Upper lobe of right lung (tissue), 1 donor: Measurements from ENCODE around the gene SMIM1. TPM values are rescaled to one million over a fixed set of nuclear protein-coding genes. Genes with fewer than 3 reads are reported as not detected.

Experiments used
- ATAC-seq: fragments of 200-7000 bp; cut with Tn5 transposase; one replicate; pipeline ENCODE4 v1.9.1; 2020; ENCODE audit warnings: mild to moderate bottlenecking, moderate library complexity
- DNase-seq: peaks from one replicate; pipeline ENCODE4 v3.0.0-alpha.2; 2020
- H3K27ac ChIP-seq: fragments of 200-600 bp; one replicate; pipeline ENCODE4 v1.8.0; 2022
- H3K27me3 ChIP-seq: fragments of 200-600 bp; one replicate; pipeline ENCODE4 v1.8.0; 2022; ENCODE audit warnings: mild to moderate bottlenecking
- H3K36me3 ChIP-seq: fragments of 200-600 bp; one replicate; pipeline ENCODE4 v1.8.0; 2022
- H3K4me1 ChIP-seq: fragments of 200-600 bp; one replicate; pipeline ENCODE4 v1.8.0; 2022
- H3K4me3 ChIP-seq: fragments of 200-600 bp; one replicate; pipeline ENCODE4 v1.8.0; 2022; ENCODE audit warnings: mild to moderate bottlenecking
- H3K9me3 ChIP-seq: fragments of 200-600 bp; one replicate; pipeline ENCODE4 v1.8.0; 2022
- intact Hi-C: fragments of 100-400 bp; cut with DNase I; formaldehyde crosslinking; loops from one replicate; pipeline ENCODE4 v1.11.0; 2022
- total RNA-seq: library from RNA; stranded (reverse); fragmentation: NEBNext Ultra II Directional; extraction: Animal tissue kit (Norgen Biotek cat#: 25700); gene quantifications from one replicate; pipeline ENCODE4 v1.2.1, GENCODE V29; 2021
- TF ChIP-seq, protein P1 (sequence below): fragments of 200-600 bp; IDR thresholded peaks from one replicate; pipeline ENCODE4 v1.8.0; 2022; ENCODE audit warnings: antibody characterized with exemption
- donor health status: DM: no; HTN: yes; CAD: no; lungs with severe emphysema.

SMIM1 gene
- total RNA-seq, 1 donor from 2014 or later = 9.3 TPM

DNA sequence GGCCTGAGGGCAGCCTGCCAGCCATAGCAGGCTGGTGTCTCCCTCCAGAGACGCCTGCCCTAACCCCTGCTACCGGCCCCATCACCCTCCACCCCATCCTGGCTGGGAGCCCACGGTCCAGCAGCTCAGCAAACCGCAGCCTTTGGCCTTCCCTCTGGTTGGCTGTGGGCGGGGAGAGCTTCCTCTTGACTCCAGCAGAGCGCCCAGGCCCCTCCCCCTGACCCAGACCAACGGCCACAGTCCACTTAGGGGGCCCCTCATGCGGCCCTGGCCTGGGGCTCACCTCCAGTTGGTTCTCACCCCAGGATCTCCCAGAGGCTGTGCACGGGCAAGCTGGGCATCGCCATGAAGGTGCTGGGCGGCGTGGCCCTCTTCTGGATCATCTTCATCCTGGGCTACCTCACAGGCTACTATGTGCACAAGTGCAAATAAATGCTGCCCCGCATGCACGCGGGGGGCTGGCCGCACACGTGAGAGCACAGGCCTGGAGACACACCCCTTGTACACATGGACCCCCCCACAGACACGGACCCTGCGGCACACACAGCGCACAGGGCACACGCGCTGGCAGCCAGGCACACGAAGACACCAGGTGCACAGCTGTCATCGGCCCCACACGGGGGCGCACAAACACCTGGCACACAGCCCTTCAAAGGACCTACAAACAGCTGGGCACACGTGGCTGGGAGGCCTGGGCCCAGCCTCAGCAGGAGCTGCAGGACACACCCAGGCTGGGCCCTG is 3.1 kb downstream of the SMIM1 start:
- ATAC-seq = peak; percentile 19
- Histone ChIP-seq H3K4me1 (peaks cover 13% of the 10 kb centered on the region), H3K4me3 (no peak overlapping the region)

DNA sequence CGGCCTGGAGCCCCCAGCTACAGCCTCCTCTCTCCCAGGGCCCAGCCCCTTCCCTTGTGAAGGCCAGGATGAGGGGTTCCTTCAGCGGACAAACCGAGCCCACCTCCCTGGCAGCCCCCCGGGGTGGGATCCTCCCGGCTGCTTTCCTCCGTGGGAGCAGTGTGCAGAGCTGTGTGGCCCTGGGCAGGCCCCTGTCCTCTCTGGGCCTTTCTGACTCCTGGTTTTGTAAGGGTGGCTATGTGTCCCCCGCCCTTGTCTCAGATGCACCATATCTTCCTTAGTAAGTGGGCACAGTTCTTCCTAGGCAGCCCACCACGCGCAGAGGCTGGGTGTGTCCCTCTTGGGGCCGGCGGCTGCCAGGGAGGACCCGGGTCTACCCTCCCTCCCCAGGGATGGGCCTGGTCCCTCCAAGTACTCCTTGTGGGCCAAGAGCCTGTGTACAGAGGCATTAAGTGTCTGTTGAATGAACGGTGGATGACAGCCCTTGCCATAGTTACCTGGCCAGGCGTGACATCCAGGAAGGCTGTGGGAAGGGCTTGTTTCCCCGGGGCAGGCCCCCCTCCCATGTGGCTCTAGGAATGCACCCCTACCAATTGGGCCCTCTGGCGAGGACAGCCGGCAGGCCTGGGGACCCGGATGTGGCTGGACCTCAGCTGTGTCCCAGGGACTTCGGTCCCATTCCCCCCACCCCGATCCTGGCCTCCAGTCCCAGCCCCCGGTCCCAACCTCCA is 3.8 kb downstream of the SMIM1 start:
- H3K4me1 ChIP-seq = peaks cover 11% of the 10 kb centered on the region
- no peaks in the 10 kb centered on the region for H3K27me3 ChIP-seq
- ATAC-seq (no peak), DNase-seq (no peak)
- H3K9me3 ChIP-seq = no peaks in the 10 kb centered on the region
- peaks cover 27% of the 10 kb centered on the region for H3K36me3 ChIP-seq
- H3K27ac ChIP-seq = no peak overlapping the region
- H3K4me3 ChIP-seq = no peak overlapping the region
- TF ChIP-seq, protein P1, sequence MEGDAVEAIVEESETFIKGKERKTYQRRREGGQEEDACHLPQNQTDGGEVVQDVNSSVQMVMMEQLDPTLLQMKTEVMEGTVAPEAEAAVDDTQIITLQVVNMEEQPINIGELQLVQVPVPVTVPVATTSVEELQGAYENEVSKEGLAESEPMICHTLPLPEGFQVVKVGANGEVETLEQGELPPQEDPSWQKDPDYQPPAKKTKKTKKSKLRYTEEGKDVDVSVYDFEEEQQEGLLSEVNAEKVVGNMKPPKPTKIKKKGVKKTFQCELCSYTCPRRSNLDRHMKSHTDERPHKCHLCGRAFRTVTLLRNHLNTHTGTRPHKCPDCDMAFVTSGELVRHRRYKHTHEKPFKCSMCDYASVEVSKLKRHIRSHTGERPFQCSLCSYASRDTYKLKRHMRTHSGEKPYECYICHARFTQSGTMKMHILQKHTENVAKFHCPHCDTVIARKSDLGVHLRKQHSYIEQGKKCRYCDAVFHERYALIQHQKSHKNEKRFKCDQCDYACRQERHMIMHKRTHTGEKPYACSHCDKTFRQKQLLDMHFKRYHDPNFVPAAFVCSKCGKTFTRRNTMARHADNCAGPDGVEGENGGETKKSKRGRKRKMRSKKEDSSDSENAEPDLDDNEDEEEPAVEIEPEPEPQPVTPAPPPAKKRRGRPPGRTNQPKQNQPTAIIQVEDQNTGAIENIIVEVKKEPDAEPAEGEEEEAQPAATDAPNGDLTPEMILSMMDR = no peak
- intact Hi-C loops = no loop called here

More for the DNA sequence above, 3.1 kb downstream of the SMIM1 start:
- Histone ChIP-seq H3K9me3 (no peaks in the 10 kb centered on the region), H3K27ac (no peak overlapping the region), H3K27me3 (no peaks in the 10 kb centered on the region), H3K36me3 (peaks cover 19% of the 10 kb centered on the region)
- intact Hi-C loops = no loop called here
- TF ChIP-seq, protein P1 = peak; percentile 19
- DNase-seq = peak; percentile 79

DNA sequence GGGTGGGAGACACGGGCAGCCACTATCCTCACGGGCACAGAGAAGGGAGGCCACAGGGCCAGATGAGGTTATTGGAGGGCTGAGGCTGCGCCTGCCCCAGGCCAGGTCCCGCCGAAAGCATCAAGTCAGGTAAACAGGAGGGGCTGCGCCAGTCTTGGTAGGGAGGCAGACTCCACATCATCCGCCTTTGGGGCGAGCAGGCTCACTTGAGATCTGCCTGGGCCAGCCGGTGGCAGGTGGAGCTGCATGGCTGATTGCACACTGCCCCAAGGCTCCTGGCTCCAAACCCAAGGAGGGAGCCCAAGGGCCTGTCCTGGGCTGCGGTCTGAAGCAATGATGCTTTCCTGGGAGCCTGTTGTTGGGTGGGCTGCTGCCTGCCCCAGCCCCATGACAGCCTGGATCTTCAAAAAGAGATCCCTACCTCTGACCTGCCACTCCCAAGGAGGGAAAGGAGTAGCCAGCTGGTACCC is 4.6 kb downstream of the SMIM1 start:
- no peak for ATAC-seq
- no peak for DNase-seq
- Histone ChIP-seq H3K4me1 (peaks cover 5% of the 10 kb centered on the region), H3K36me3 (peaks cover 34% of the 10 kb centered on the region), H3K27me3 (no peaks in the 10 kb centered on the region), H3K9me3 (no peaks in the 10 kb centered on the region), H3K27ac (no peak overlapping the region), H3K4me3 (no peak overlapping the region)
- TF ChIP-seq, protein P1 = no peak
- intact Hi-C loops = no loop called here

DNA sequence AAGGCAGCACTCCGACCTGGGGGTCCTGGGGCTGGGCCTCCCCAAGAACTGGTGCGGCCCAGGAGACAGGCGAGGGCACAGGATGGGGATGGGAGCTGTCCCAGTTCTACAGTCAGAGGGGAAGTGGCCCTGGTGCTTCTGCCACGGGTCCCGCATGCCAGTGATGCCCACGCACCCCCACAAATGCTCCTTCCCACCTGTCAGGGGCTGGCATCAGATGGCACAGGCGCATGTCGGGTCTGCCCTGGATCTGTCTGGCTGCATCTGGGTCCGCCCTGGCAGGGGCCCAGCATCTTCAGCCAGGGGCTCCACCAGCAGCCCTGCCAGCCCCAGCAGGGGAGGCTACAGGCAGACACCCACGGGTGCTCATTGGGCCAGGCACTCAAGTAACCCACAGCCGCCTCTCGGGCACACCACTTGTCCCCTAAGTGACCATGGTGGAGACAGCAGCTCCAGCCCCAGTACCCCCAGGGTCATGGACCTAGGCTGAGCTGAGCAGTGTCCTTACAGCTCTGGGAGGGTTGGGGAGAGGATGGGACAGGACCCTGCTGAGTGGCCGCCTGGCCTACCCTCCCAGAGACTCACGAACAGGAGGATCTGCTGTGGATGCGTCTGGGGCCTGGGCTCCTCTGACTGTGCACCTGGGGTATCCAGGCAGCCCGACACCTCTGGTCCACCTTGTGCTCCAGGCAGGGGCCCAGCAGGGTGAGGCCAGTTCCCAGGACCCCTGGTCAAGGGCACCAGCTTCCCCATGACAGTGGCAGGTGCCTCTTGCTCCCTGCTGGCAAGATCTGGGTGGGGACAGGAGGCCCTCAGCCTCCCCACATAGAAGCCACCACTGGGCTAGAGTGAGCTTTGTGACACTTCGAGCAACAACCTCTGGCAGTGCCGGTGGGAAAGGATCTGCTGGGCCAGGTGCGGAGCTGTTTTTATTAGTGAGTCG is 5.4 kb downstream of the SMIM1 start:
- Histone ChIP-seq H3K4me3 (no peak overlapping the region), H3K27me3 (no peaks in the 10 kb centered on the region), H3K4me1 (peaks cover 5% of the 10 kb centered on the region), H3K36me3 (peaks cover 42% of the 10 kb centered on the region), H3K27ac (no peak overlapping the region), H3K9me3 (no peaks in the 10 kb centered on the region)
- TF ChIP-seq, protein P1 = no peak
- no peak for ATAC-seq
- intact Hi-C loops = no loop called here
- DNase-seq = no peak

DNA sequence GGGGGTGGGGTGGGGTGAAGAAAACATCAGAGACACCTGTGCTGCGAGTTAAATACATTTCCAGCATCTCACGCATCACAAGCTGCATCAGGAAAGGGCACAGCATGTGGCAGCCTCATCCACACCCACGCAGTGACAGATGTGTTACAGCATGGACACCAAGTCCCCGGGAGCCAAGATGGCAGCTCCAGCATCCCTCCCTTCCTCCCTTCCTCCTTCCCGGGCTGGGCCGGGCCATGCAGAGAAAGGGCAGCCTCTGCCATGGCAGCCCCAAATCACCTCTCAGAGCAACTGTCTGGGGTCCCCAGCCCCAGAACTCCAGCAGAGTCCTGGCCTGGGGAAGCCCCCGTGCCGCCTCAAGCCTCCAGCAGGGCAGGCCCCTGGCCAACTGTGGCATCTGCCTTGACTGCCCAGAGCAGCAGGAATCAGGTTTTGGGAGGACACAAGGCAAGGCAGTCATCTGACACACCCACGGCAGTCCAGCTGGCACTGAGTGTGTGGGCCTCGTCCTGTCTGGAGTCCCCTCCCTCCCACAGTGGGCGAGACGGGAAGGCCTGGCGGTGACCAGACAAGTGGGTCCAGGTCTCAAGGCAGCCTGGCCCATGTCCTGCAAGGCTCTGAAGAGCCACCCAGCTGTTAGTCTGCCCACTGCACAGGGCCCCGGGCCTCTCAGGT is 6.2 kb downstream of the SMIM1 start:
- Histone ChIP-seq H3K9me3 (no peaks in the 10 kb centered on the region), H3K4me1 (peaks cover 5% of the 10 kb centered on the region), H3K36me3 (peaks cover 49% of the 10 kb centered on the region), H3K4me3 (no peak overlapping the region), H3K27me3 (no peaks in the 10 kb centered on the region), H3K27ac (no peak overlapping the region)
- ATAC-seq = no peak
- TF ChIP-seq, protein P1 = no peak
- no peak for DNase-seq
- intact Hi-C loops = no loop called here
